Heart right ventricle (tissue), 16 donors: ENCODE results near the gene CIITA. TPM values are rescaled to one million over a fixed set of nuclear protein-coding genes. Genes with fewer than 3 reads are reported as not detected.
A peak's percentile ranks its signal among the peaks of the same experiment; 100 is the strongest.
"Not testable (repeated sequence)": the region's sequence is repeated elsewhere in the genome, so short reads cannot be mapped to it uniquely, and the experiment has no call there.

Source experiments
- ATAC-seq, 8 donors: fragments of 200-7000 bp; cut with Tn5 transposase; one replicate each; pipeline ENCODE4 v1.9.1; 2020; ENCODE audit warnings: mild to moderate bottlenecking in 8 of 8, moderate library complexity in 8 of 8, moderate number of reproducible peaks in 1 of 8
- DNase-seq, 2 donors: peaks; one replicate each; pipeline ENCODE4 v3.0.0-alpha.2; 2020
- H3K27ac ChIP-seq, 10 donors: fragments of 200-600 bp; sonication (generic) in 2 of 10; one replicate each; pipeline versions ENCODE4 v1.5.0 to v1.8.0; 2020 to 2022; ENCODE audit warnings: mild to moderate bottlenecking in 3 of 10
- H3K27me3 ChIP-seq, 7 donors: fragments of 200-600 bp; one replicate each; pipeline ENCODE4 v1.8.0; 2021 to 2022; ENCODE audit warnings: mild to moderate bottlenecking in 2 of 7
- H3K36me3 ChIP-seq, 9 donors: fragments of 200-600 bp; sonication (generic) in 1 of 9; one replicate each; pipeline versions ENCODE4 v1.5.0 to v1.8.0; 2020 to 2022; ENCODE audit warnings: mild to moderate bottlenecking in 2 of 9
- H3K4me1 ChIP-seq, 9 donors: fragments of 200-600 bp; sonication (generic) in 1 of 9; one replicate each; pipeline versions ENCODE4 v1.5.0 to v1.8.0; 2020 to 2022; ENCODE audit warnings: mild to moderate bottlenecking in 4 of 9
- H3K4me3 ChIP-seq, 10 donors: fragments of 200-600 bp; sonication (generic) in 2 of 10; one replicate each; pipeline versions ENCODE4 v1.5.0 to v1.8.0; 2020 to 2022; ENCODE audit warnings: mild to moderate bottlenecking in 7 of 10, moderate library complexity in 2 of 10
- H3K9me3 ChIP-seq, 11 donors: fragments of 200-600 bp in 10 of 11; sonication (generic) in 2 of 11; one replicate each; pipeline versions ENCODE4 v1.5.0 to v1.8.0; 2013 to 2022; ENCODE audit warnings: mild to moderate bottlenecking in 2 of 11, control low read depth in 1 of 11, moderate library complexity in 1 of 11
- CTCF ChIP-seq, 9 donors: fragments of 200-600 bp; sonication (generic) in 2 of 9; IDR thresholded peaks; one replicate each; pipeline versions ENCODE4 v1.5.0 to v1.8.0; 2021 to 2022; ENCODE audit warnings: antibody characterized with exemption in 9 of 9, mild to moderate bottlenecking in 5 of 9, moderate library complexity in 1 of 9
- WGBS, 2 donors: extraction: QIAGEN DNeasy Blood & Tissue Kit; methylation state at CpG; one replicate each; pipeline ENCODE4 v1.1.7; 2013; ENCODE audit warnings: inconsistent platforms in 1 of 2; 5-methylcytosine and 5-hydroxymethylcytosine counted together
- intact Hi-C, 10 donors: fragments of 100-400 bp; cut with DNase I; formaldehyde crosslinking; loops; one replicate each; pipeline versions ENCODE4 v1.11.1 to v1.14.2; 2022
- polyA plus RNA-seq, 2 donors: library from polyadenylated mRNA; stranded (reverse); fragments of 200-250 nt; gene quantifications; one replicate each; pipeline ENCODE4 v1.2.3, GENCODE V29; 2013
- total RNA-seq, 10 donors: library from RNA; stranded (reverse); fragmentation: NEBNext Ultra II Directional in 3 of 10; extraction: Animal tissue kit (Norgen Biotek cat#: 25700) in 3 of 10; gene quantifications; one replicate each; pipeline versions ENCODE4 v1.2.1 to v1.2.4, GENCODE V29; 2021 to 2023
- donor health status: Arrhythmogenic right ventricular cardiomyopathy.
- donor health status: ischemic (EF 13 %, LVEDD 7.1; RV severe dilation, severe dysfunction).
- donor health status: healthy with polysubstance abuse.
- donor health status: DM: no; HTN: yes; CAD: no.
- donor health status: DM: no; HTN: no; CAD: no.
- donor health status: ischemic (EF 25% LVEDD 6.9; RV normal size, moderate dysfunction).
- donor health status: ischemic (EF 25% LVEDD 5.7; RV mildly dilated, moderate dysfunction).
- donor health status: healthy.
- donor health status: DM: yes; HTN: yes; CAD: no.
- donor health status: Ischemic cardiomyopathy.
- donor health status: ischemic (EF 35%, LVEDD 5.7; RV mildly dilated, moderate dysfunction).
- donor health status: nonischemic (EF 11% LVEDD 7.7; RV severe dilation, severe dysfunction).
- donor health status: DM: yes; HTN: yes; CAD: no.
- donor health status: PGD.
- donor health status: ischemic (EF 29% LVEDD 5.4; RV normal size, mild dysfunction).
- donor health status: nonischemic (EF 23%, LVEDD 6.1; RV moderate dilation, normal function).

Gene CIITA
- total and polyA plus RNA-seq, 12 donors: 2.1 to 50.8 (median 8.7) TPM

- 55 to 56% methylated on average over 14 of the region's 14 CpGs for WGBS, 2 donors
- Histone ChIP-seq H3K4me1 (peaks cover 14 to 54% (median 42%) of the 10 kb centered on the region in 9 donors), H3K27ac (peak overlapping the region; percentile 37 to 88 (median 82)), H3K4me3 (no peak overlapping the region), H3K9me3 (peaks cover 0 to 7% (median 0%) of the 10 kb centered on the region in 11 donors), H3K36me3 (peaks cover 0 to 100% (median 12%) of the 10 kb centered on the region in 9 donors), H3K27me3 (no peaks in the 10 kb centered on the region)
- ATAC-seq: peak; percentile 60 to 86 (median 80)
- intact Hi-C loops: loop anchor here in 2 of 10 donors (5.0 to 10.0 kb wide), 3 partner anchors 96 to 399 kb away; no protein-coding TSS in a partner anchor
- TF ChIP-seq CTCF (IDR thresholded peaks at IDR 0.05): no peak
- DNase-seq: peak; percentile 75 to 84
These were observed 46.7 kb downstream of the CIITA start for GRCh38 chr16:10923650-10924214.

- H3K36me3 ChIP-seq: peaks cover 0 to 97% (median 12%) of the 10 kb centered on the region in 9 donors
- not testable (repeated sequence) for H3K27ac ChIP-seq
These were observed 48.3 kb downstream of the CIITA start for GRCh38 chr16:10925285-10925684.

GRCh38 chr16:10926094-10926493 lies 49.1 kb downstream of the CIITA start:
- no peak for TF ChIP-seq CTCF (IDR thresholded peaks at IDR 0.05)
- Histone ChIP-seq H3K4me1 (peaks cover 19 to 56% (median 50%) of the 10 kb centered on the region in 9 donors), H3K4me3 (no peak overlapping the region), H3K36me3 (peaks cover 0 to 95% (median 12%) of the 10 kb centered on the region in 9 donors), H3K27ac (no peak overlapping the region), H3K9me3 (peaks cover 0 to 7% (median 0%) of the 10 kb centered on the region in 11 donors), H3K27me3 (no peaks in the 10 kb centered on the region)
- WGBS, 2 donors: 70 to 74% methylated on average over 4 of the region's 4 CpGs
- DNase-seq (no peak), ATAC-seq (no peak)
- intact Hi-C loops: loop anchor here in 1 of 10 donors (10.0 kb wide), 1 partner anchor 401 kb away; no protein-coding TSS in a partner anchor

More at GRCh38 chr16:10925285-10925684, 48.3 kb downstream of the CIITA start:
- ATAC-seq, DNase-seq, H3K27me3 ChIP-seq, H3K4me3 ChIP-seq, H3K9me3 ChIP-seq: not testable (repeated sequence)
- H3K4me1 ChIP-seq: peaks cover 16 to 54% (median 48%) of the 10 kb centered on the region in 9 donors
- intact Hi-C loops: loop anchor here in 1 of 10 donors (10.0 kb wide), 1 partner anchor 400 kb away; no protein-coding TSS in a partner anchor
- 96 to 99% methylated on average over 3 of the region's 3 CpGs for WGBS, 2 donors

- peaks cover 0 to 92% (median 12%) of the 10 kb centered on the region in 9 donors for H3K36me3 ChIP-seq
- peaks cover 0 to 7% (median 0%) of the 10 kb centered on the region in 11 donors for H3K9me3 ChIP-seq
- H3K27me3 ChIP-seq: no peaks in the 10 kb centered on the region
- DNase-seq (no peak), ATAC-seq (no peak)
- 92 to 95% methylated on average over 5 of the region's 5 CpGs for WGBS, 2 donors
- peaks cover 16 to 56% (median 47%) of the 10 kb centered on the region in 9 donors for H3K4me1 ChIP-seq
- no peak for TF ChIP-seq CTCF (IDR thresholded peaks at IDR 0.05)
- H3K27ac ChIP-seq: no peak overlapping the region
- intact Hi-C loops: loop anchor here in 1 of 10 donors (10.0 kb wide), 1 partner anchor 402 kb away; no protein-coding TSS in a partner anchor
- H3K4me3 ChIP-seq: no peak overlapping the region
These were observed 49.9 kb downstream of the CIITA start for GRCh38 chr16:10926867-10927266.
